ENCODE data around the gene SLITRK3.

Gene SLITRK3

DNA sequence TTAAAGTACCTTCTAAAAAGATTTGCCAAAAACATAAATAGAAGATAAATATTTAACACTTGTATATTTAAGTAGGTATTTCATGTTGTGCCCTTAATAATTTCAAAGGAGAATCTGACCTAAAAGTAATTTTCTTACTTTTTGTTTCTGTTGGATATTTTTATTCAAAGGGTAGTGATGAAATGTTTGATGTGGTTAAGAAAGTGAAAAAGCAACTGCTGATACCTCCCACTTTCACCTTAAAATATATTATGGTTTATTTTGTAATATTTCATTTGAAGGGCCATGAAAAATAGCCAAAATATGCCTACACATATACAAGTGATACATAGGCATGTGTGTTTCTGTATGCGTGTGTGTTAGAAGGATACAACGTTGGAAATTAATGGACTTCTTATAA lies 5.8 kb upstream of the SLITRK3 start:
- no peak for DNase-seq (ENCODE audit: low spot score)

GRCh38 chr3:165197481-165197800 lies 1.3 kb upstream of the SLITRK3 start:
- no peak for DNase-seq (ENCODE audit: low spot score)
- in situ Hi-C loops (cut with MboI; ENCODE audit: low pct_unique_long_range_greater_than_20kb, low sequenced_read_pairs, unreplicated experiment) = no loop called here
- TF ChIP-seq, protein P1, sequence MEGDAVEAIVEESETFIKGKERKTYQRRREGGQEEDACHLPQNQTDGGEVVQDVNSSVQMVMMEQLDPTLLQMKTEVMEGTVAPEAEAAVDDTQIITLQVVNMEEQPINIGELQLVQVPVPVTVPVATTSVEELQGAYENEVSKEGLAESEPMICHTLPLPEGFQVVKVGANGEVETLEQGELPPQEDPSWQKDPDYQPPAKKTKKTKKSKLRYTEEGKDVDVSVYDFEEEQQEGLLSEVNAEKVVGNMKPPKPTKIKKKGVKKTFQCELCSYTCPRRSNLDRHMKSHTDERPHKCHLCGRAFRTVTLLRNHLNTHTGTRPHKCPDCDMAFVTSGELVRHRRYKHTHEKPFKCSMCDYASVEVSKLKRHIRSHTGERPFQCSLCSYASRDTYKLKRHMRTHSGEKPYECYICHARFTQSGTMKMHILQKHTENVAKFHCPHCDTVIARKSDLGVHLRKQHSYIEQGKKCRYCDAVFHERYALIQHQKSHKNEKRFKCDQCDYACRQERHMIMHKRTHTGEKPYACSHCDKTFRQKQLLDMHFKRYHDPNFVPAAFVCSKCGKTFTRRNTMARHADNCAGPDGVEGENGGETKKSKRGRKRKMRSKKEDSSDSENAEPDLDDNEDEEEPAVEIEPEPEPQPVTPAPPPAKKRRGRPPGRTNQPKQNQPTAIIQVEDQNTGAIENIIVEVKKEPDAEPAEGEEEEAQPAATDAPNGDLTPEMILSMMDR (IDR thresholded peaks at IDR 0.05; ENCODE audit: extremely low read depth, insufficient read depth, missing control alignments) = no peak

More for the DNA sequence above, 5.8 kb upstream of the SLITRK3 start:
- in situ Hi-C loops (cut with MboI; ENCODE audit: low pct_unique_long_range_greater_than_20kb, low sequenced_read_pairs, unreplicated experiment) = no loop called here
- TF ChIP-seq, protein P1 (IDR thresholded peaks at IDR 0.05; ENCODE audit: extremely low read depth, insufficient read depth, missing control alignments) = no peak

DNA sequence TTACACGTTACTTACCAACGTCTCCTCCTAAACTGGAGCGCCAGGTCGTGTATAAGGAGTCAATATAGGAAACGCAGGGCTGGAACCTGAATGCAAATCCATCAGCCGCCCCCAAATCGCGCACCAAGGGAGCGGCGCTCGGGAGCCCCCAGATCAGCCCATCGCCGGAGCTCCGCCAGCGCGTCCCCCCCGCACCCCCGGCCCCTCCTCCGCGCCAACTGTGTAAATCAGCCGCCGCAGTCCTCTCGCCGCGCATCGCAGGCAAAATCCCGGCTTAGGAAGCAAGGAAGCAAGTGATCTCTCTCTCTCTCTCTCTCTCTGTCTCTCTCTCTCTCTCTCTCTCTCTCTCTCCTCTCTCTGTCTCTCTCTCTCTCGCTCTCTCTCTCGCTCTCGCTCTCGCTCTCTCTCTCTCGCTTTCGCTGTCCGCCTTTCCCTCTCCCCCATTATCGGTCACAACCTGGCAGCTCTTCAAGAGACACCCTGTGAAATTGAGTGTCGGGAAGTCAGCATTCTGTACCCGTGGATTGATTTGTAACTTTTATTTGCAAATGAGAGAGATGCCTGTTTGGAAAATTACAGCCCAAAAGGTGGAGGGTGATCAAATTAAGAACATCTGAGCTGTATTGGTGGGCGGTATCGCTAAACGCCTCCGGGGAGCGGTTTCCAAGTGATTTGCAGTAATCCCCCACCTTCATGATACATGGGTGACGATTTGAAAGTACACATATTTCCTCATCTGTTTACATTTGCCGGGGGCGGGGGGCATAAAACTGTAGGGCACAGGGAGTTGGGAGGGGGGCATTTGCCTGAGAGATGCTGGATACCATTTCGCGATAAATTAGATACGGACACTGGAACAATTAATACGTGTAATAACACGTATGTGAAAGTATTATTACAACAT lies 645 bp upstream of the SLITRK3 start:
- TF ChIP-seq, protein P1 (IDR thresholded peaks at IDR 0.05; ENCODE audit: extremely low read depth, insufficient read depth, missing control alignments) = no peak
- in situ Hi-C loops (cut with MboI; ENCODE audit: low pct_unique_long_range_greater_than_20kb, low sequenced_read_pairs, unreplicated experiment) = no loop called here
- DNase-seq (ENCODE audit: low spot score) = peak; percentile 14

DNA sequence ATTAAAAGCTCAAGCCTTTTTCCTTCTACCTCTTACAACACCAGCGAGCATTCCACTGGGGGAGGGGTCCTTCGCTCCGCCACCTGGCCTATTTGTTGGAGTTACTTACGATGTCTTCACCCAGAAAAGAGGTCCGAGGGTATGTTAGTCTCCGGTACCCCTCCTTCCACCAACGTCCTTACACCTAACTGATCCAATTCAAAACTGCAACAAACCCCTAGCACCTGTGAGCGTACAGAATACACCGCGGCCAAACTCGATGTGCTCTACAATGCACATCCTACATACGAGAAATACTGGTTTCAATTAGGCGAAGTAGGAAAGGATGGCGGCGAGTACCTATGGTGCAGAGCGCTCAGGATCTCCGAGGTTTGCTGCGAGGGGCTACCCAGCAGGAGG lies 944 bp downstream of the SLITRK3 start:
- DNase-seq (ENCODE audit: low spot score) = no peak
- in situ Hi-C loops (cut with MboI; ENCODE audit: low pct_unique_long_range_greater_than_20kb, low sequenced_read_pairs, unreplicated experiment) = no loop called here
- TF ChIP-seq, protein P1 (IDR thresholded peaks at IDR 0.05; ENCODE audit: extremely low read depth, insufficient read depth, missing control alignments) = no peak

- in situ Hi-C loops (cut with MboI; ENCODE audit: low pct_unique_long_range_greater_than_20kb, low sequenced_read_pairs, unreplicated experiment) = no loop called here
- TF ChIP-seq, protein P1 (IDR thresholded peaks at IDR 0.05; ENCODE audit: extremely low read depth, insufficient read depth, missing control alignments) = no peak
- DNase-seq (ENCODE audit: low spot score) = no peak
These were observed 1.5 kb downstream of the SLITRK3 start for GRCh38 chr3:165194511-165195240.

- DNase-seq (ENCODE audit: low spot score) = no peak
- in situ Hi-C loops (cut with MboI; ENCODE audit: low pct_unique_long_range_greater_than_20kb, low sequenced_read_pairs, unreplicated experiment) = no loop called here
- TF ChIP-seq, protein P1 (IDR thresholded peaks at IDR 0.05; ENCODE audit: extremely low read depth, insufficient read depth, missing control alignments) = no peak
These were observed 2.6 kb downstream of the SLITRK3 start for GRCh38 chr3:165193366-165194254.

All from GM13977 (cell line).